ENCODE measurements around the gene TTC9.

The TTC9 gene

DNA sequence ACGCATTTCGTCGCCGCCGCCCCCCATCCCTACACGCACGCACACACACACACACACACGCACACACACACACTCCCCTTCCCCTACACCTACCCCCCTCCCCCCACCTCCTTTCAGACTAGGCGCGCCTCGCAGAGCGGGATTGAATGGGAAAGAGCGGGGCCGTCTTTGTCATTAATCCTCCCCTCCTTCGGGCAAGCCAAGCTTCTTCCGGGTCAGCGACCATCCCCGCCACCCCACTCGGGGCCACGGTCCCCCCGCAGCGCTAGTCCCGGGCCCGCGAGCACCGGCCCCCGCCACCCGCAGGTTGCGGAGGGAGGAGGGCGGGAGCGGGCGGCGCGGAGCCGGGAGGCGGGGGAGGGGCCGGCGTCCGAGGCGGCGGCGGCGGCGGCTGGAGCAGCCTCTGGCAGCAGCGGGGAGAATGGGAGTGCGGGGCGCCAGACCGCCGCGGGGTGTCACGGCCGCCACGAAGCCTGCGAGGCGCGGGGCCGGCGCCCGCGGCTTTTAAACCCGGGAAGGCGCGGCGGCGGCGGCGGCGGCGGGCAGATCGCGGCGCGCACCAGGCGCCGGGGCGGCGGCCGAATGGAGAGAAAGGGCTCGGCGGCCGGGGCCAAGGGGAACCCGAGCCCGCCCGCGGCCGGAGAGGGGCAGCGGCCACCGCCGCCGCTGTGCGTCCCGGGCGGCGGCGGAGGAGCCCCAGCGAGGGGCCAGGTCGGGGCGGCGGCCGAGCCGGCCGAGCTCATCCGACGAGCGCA is at the start of gene TTC9:
TSS of gene TTC9 (plus strand) at position 369 of the 755 bp plus-strand sequence. CDS start at position 583, 214 bp downstream.
- Histone ChIP-seq H3K4me3 (ENCODE audit: low read depth, low read length) (peak within 1 kb of the TSS; percentile 79), H3K36me3 (ENCODE audit: control insufficient read depth, insufficient read depth, low read length) (no peaks in the 10 kb centered on the region), H3K9me3 (ENCODE audit: control insufficient read depth, insufficient read depth, low read length) (no peaks in the 10 kb centered on the region), H3K9ac (ENCODE audit: low read depth, low read length) (peak within 1 kb of the TSS; percentile 70), H3K27me3 (ENCODE audit: control insufficient read depth, insufficient read depth, low read length) (peaks cover 14% of the 10 kb centered on the region), H3K4me1 (ENCODE audit: control insufficient read depth, insufficient read depth, low read length) (peaks cover 19% of the 10 kb centered on the region)

DNA sequence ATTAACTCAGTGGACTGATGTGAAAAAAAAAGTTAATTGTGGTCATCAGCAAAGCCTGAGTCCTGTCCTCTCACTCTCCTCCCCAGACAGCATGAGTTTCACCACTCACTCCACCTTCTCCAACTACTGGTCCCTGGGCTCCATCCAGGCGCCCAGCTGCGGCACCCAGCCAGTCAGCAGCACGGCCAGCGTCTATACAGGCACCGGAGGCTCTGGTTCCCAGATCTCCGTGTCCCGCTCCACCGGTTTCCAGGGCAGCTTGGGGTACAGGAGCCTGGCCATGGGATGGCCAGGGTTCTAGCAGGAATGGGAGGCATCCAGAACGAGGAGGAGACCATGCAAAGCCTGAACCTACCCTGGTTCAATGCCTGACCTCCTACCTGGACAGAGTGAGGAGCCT is 47.3 kb upstream of the TTC9 start:
- Histone ChIP-seq H3K9me3 (ENCODE audit: control insufficient read depth, insufficient read depth, low read length) (no peaks in the 10 kb centered on the region), H3K4me1 (ENCODE audit: control insufficient read depth, insufficient read depth, low read length) (no peaks in the 10 kb centered on the region), H3K36me3 (ENCODE audit: control insufficient read depth, insufficient read depth, low read length) (peaks cover 28% of the 10 kb centered on the region), H3K4me3 (ENCODE audit: low read depth, low read length) (no peak overlapping the region), H3K27me3 (ENCODE audit: control insufficient read depth, insufficient read depth, low read length) (no peaks in the 10 kb centered on the region), H3K9ac (ENCODE audit: low read depth, low read length) (no peak overlapping the region)

DNA sequence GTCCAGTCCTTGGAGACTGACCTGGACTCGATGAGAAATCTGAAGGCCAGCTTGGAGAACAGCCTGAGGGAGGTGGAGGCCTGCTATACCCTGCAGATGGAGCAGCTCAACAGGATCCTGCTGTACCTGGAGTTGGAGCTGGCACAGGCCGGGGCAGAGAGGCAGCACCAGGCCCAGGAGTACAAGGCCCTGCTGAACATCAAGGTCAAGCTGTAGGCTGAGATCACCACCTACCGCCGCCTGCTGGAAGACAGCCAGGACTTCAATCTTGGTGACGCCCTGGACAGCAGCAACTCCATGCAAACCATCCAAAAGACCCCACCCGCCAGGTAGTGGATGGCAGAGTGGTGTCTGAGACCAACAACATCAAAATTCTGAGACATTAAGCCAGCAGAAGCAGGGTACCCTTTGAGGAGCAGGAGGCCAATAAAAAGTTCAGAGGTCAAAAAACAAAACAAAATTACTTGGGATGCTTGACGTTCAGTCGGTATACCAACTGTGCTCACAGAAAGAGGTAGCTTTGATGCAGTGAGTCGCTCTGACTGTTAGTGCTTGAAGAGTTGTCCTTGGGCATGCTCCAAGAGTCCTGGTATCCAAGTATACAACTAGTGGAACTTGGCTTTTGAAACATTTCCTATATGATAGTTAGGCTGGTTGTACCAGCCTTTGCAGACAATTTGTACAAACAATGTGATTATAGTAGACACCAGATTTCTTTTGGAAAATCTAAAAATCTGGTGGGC is 46.1 kb upstream of the TTC9 start:
- no peak overlapping the region for H3K4me3 ChIP-seq (ENCODE audit: low read depth, low read length)
- H3K27me3 ChIP-seq (ENCODE audit: control insufficient read depth, insufficient read depth, low read length) = no peaks in the 10 kb centered on the region
- no peaks in the 10 kb centered on the region for H3K4me1 ChIP-seq (ENCODE audit: control insufficient read depth, insufficient read depth, low read length)
- peaks cover 24% of the 10 kb centered on the region for H3K36me3 ChIP-seq (ENCODE audit: control insufficient read depth, insufficient read depth, low read length)
- H3K9me3 ChIP-seq (ENCODE audit: control insufficient read depth, insufficient read depth, low read length) = no peaks in the 10 kb centered on the region
- H3K9ac ChIP-seq (ENCODE audit: low read depth, low read length) = no peak overlapping the region

DNA sequence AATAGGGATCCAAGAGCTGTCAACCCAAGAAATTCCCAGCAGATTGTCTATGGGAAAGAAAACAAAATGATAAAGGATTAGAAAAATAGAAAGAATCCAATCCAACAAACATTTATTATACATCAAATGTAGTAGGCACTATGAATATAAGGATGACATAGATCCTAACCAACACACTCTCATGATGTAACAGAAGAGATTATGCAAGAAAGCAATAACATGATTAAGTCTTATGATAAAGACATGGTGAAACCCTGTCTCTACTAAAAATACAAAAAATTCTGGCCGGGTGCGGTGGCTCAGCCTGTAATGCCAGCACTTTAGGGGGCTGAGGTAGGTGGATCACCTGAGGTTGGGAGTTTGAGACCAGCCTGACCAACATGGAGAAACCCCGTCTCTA is 44.0 kb upstream of the TTC9 start:
- H3K9me3 ChIP-seq (ENCODE audit: control insufficient read depth, insufficient read depth, low read length) = no peaks in the 10 kb centered on the region

DNA sequence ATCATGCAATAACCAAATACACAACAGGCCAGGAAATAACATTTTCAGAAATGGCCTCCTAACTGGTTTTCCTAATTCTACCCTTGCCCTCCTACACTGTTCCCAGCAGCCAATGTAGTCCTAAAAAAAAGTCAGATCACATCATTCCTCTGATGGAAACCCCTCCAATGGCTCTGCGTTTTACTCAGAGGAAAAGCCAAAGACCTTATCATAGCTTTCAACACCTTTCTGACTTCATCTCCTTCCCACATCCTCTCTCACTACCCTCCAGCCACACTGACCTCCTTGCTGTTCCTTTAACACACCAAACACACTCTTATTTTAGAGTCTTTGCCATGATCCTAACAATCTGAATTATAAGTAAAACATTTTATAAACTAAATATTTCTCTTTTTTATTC is 42.4 kb upstream of the TTC9 start:
- no peak overlapping the region for H3K9ac ChIP-seq (ENCODE audit: low read depth, low read length)
- no peaks in the 10 kb centered on the region for H3K4me1 ChIP-seq (ENCODE audit: control insufficient read depth, insufficient read depth, low read length)
- H3K4me3 ChIP-seq (ENCODE audit: low read depth, low read length) = peak overlapping the region; percentile 82
- no peaks in the 10 kb centered on the region for H3K27me3 ChIP-seq (ENCODE audit: control insufficient read depth, insufficient read depth, low read length)
- no peaks in the 10 kb centered on the region for H3K9me3 ChIP-seq (ENCODE audit: control insufficient read depth, insufficient read depth, low read length)
- H3K36me3 ChIP-seq (ENCODE audit: control insufficient read depth, insufficient read depth, low read length) = peaks cover 15% of the 10 kb centered on the region

More for the DNA sequence above, 44.0 kb upstream of the TTC9 start:
- H3K36me3 ChIP-seq (ENCODE audit: control insufficient read depth, insufficient read depth, low read length) = peaks cover 20% of the 10 kb centered on the region
- H3K4me1 ChIP-seq (ENCODE audit: control insufficient read depth, insufficient read depth, low read length) = no peaks in the 10 kb centered on the region
- H3K9ac ChIP-seq (ENCODE audit: low read depth, low read length) = no peak overlapping the region
- no peaks in the 10 kb centered on the region for H3K27me3 ChIP-seq (ENCODE audit: control insufficient read depth, insufficient read depth, low read length)
- H3K4me3 ChIP-seq (ENCODE audit: low read depth, low read length) = no peak overlapping the region

DNA sequence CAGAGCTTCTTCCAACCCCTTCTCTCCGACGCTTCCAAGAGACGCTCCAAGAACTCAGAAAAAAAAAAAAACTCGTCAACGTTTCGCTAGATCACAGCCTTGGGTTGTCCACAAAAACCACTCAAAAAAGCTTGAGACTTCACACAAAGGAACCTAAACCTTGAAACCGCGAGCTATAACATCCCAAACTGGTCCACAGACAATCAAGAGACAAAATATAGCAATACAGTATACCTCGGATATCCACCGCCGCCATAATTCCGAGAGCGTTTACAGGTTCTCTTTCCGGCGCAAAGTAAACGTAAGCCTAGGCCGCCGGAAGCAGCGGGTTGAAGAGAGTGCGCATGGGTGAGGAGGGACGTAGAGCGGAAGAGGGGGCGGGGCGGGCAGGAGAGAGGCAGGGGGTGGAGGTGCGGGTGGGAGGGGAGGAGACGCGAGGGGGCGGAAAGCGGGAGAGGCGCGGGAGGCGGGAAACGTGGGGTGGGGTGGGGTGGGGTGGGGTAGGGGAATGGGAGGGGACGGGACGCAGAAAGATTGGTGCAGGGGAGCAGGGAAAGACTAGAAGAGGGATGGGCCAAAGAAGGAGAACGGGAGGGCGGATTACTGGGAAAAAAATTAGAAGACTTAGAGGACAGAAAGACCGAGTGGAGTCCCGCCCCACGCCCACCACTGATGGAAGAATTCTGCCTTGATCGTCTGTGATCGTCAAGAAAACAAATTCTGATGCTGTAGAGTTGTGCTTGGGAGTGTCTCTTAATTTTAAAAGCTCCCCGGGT is 41.1 kb upstream of the TTC9 start, which contains the start of gene MED6:
TSS of gene MED6 (minus strand) at position 274 of the 776 bp plus-strand sequence. CDS start at position 256, 18 bp downstream.
- H3K36me3 ChIP-seq (ENCODE audit: control insufficient read depth, insufficient read depth, low read length) = peaks cover 8% of the 10 kb centered on the region
- H3K27me3 ChIP-seq (ENCODE audit: control insufficient read depth, insufficient read depth, low read length) = no peaks in the 10 kb centered on the region
- H3K9ac ChIP-seq (ENCODE audit: low read depth, low read length) = peak within 1 kb of the TSS; percentile 92
- H3K4me3 ChIP-seq (ENCODE audit: low read depth, low read length) = peak within 1 kb of the TSS; percentile 82
- H3K4me1 ChIP-seq (ENCODE audit: control insufficient read depth, insufficient read depth, low read length) = no peaks in the 10 kb centered on the region
- H3K9me3 ChIP-seq (ENCODE audit: control insufficient read depth, insufficient read depth, low read length) = no peaks in the 10 kb centered on the region

DNA sequence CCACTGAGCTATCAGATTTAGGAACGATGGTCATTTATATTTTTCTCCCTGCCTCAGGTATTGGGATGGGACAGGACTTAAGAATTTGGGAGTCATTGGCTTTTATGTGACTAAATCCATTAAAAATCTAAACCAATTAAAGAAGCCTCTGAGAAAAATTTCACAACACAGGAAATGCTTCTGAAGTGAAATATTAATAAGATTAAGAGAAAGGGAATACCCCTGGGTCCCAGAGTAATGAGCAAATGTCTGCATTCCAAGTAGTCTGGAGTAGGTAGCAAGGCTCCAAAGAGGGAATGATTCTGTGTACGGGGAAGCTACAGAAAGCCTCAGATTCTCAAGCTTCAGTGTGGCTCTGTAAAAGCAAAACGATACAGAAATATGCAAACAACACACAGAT is 40.6 kb upstream of the TTC9 start:
- H3K9me3 ChIP-seq (ENCODE audit: control insufficient read depth, insufficient read depth, low read length) = no peaks in the 10 kb centered on the region
- H3K27me3 ChIP-seq (ENCODE audit: control insufficient read depth, insufficient read depth, low read length) = no peaks in the 10 kb centered on the region
- peaks cover 2% of the 10 kb centered on the region for H3K36me3 ChIP-seq (ENCODE audit: control insufficient read depth, insufficient read depth, low read length)
- no peak overlapping the region for H3K9ac ChIP-seq (ENCODE audit: low read depth, low read length)
- no peaks in the 10 kb centered on the region for H3K4me1 ChIP-seq (ENCODE audit: control insufficient read depth, insufficient read depth, low read length)
- H3K4me3 ChIP-seq (ENCODE audit: low read depth, low read length) = peak overlapping the region; percentile 50

DNA sequence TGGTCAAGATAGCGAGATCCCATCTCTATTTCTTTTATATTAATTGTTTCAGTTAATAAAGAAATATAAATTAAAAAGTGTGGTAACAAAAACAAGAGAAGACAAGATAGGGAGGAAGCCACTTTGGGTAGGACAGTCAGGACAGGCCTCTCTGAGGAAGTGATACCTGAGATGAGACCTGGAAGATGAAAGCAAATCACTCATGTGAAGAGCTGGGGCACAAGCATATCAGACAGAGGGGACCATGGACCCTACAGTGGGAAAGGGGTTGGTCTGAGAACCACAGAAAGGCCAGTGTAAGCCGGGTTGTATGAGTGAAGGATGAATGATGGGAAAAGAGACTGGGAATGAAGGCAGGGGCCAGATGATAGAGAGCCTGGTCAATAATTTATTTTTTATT is 39.5 kb upstream of the TTC9 start:
- Histone ChIP-seq H3K36me3 (ENCODE audit: control insufficient read depth, insufficient read depth, low read length) (no peaks in the 10 kb centered on the region), H3K9ac (ENCODE audit: low read depth, low read length) (no peak overlapping the region), H3K9me3 (ENCODE audit: control insufficient read depth, insufficient read depth, low read length) (no peaks in the 10 kb centered on the region), H3K4me3 (ENCODE audit: low read depth, low read length) (no peak overlapping the region), H3K4me1 (ENCODE audit: control insufficient read depth, insufficient read depth, low read length) (no peaks in the 10 kb centered on the region), H3K27me3 (ENCODE audit: control insufficient read depth, insufficient read depth, low read length) (no peaks in the 10 kb centered on the region)

DNA sequence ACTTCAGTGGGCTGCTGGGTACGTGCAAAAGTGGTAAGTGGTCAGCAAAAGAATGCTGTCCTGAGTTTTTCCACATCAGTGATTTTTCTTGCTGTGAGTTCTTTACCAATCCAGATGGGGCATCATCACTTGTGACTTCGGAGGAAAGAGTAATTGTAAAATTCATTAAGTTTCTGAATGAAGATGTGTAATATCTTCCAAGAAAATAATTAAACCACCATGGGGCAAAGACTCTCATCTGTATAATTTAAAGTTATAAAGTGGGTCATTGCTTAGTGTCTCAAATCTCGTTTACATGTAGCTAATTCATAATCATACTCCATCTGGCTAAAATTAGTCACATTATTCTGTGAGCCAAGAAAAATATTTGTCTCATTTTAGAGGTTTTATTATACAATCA is 30.5 kb upstream of the TTC9 start:
- Histone ChIP-seq H3K36me3 (ENCODE audit: control insufficient read depth, insufficient read depth, low read length) (no peaks in the 10 kb centered on the region), H3K4me1 (ENCODE audit: control insufficient read depth, insufficient read depth, low read length) (no peaks in the 10 kb centered on the region), H3K9ac (ENCODE audit: low read depth, low read length) (no peak overlapping the region), H3K9me3 (ENCODE audit: control insufficient read depth, insufficient read depth, low read length) (no peaks in the 10 kb centered on the region), H3K4me3 (ENCODE audit: low read depth, low read length) (no peak overlapping the region), H3K27me3 (ENCODE audit: control insufficient read depth, insufficient read depth, low read length) (no peaks in the 10 kb centered on the region)

DNA sequence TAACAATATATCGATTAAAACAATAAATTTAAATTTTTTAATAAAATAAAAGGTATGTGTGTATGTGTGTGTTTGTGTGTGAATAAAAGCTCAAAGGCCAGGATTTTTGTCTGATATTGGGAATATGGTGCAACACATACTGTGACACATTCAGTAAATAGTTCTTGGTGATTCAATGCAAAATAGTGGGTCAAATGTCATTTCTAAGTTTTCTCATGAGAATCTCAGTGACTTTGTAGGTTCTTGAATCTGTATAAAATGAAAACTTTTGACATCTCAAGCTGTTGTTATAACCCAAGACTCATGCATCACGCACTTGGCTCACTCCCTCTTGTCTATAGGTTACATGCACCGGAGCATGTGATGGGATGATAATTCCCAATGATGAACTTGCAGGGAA is 25.1 kb upstream of the TTC9 start:
- Histone ChIP-seq H3K4me1 (ENCODE audit: control insufficient read depth, insufficient read depth, low read length) (no peaks in the 10 kb centered on the region), H3K27me3 (ENCODE audit: control insufficient read depth, insufficient read depth, low read length) (no peaks in the 10 kb centered on the region), H3K36me3 (ENCODE audit: control insufficient read depth, insufficient read depth, low read length) (no peaks in the 10 kb centered on the region), H3K9ac (ENCODE audit: low read depth, low read length) (no peak overlapping the region), H3K9me3 (ENCODE audit: control insufficient read depth, insufficient read depth, low read length) (no peaks in the 10 kb centered on the region), H3K4me3 (ENCODE audit: low read depth, low read length) (no peak overlapping the region)

DNA sequence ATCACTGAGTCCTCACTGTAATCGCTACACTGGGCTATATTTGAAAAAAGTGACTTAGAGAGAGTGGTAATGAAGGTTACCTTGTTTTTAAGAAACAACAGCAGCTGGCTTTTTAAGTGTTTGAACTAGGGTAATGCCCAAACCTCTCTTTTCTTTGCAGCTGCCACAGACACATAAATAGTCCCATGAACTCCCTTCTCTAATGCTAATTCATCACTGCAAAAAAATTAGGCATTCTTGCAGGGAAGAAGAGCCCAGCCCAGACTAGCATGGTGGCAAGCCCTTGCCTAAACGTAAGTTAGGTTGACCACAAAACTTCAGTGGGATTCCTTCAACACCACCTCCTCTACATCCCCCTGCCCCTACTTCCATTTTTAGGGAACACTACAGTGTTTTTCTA is 23.4 kb upstream of the TTC9 start:
- no peak overlapping the region for H3K4me3 ChIP-seq (ENCODE audit: low read depth, low read length)
- H3K27me3 ChIP-seq (ENCODE audit: control insufficient read depth, insufficient read depth, low read length) = no peaks in the 10 kb centered on the region
- H3K4me1 ChIP-seq (ENCODE audit: control insufficient read depth, insufficient read depth, low read length) = no peaks in the 10 kb centered on the region
- no peaks in the 10 kb centered on the region for H3K36me3 ChIP-seq (ENCODE audit: control insufficient read depth, insufficient read depth, low read length)
- H3K9me3 ChIP-seq (ENCODE audit: control insufficient read depth, insufficient read depth, low read length) = no peaks in the 10 kb centered on the region
- H3K9ac ChIP-seq (ENCODE audit: low read depth, low read length) = no peak overlapping the region
